Natural killer cell (primary cell): ENCODE results near the gene MMD2. TPM values are rescaled to one million over a fixed set of nuclear protein-coding genes. Genes with fewer than 3 reads are reported as not detected.

Experiments
- ATAC-seq, 3 donors: fragments of 150-1000 bp in 2 of 3; fragments of 200-7000 bp in 1 of 3; cut with Tn5 transposase; 1 replicate in 1 of 3; 2 replicates in 2 of 3; pipeline ENCODE4 v1.10.0; 2021; ENCODE audit warnings: mild to moderate bottlenecking in 2 of 3, moderate library complexity in 2 of 3
- DNase-seq, 2 donors: peaks; one replicate each; pipeline versions ENCODE4 v3.0.0 to v3.0.0-alpha.2; 2013 to 2021; ENCODE audit warnings: mixed read lengths in 1 of 2
- H3K27ac ChIP-seq: one replicate; pipeline ENCODE4 v1.5.1; 2013; ENCODE audit warnings: mild to moderate bottlenecking, low read length
- H3K27me3 ChIP-seq: one replicate; pipeline ENCODE4 v1.6.1; 2013; ENCODE audit warnings: low read length; ENCODE audit not compliant: control insufficient read depth, insufficient read depth
- H3K36me3 ChIP-seq: one replicate; pipeline ENCODE4 v1.6.1; 2013; ENCODE audit warnings: low read length; ENCODE audit not compliant: control insufficient read depth, insufficient read depth
- H3K4me1 ChIP-seq: one replicate; pipeline ENCODE4 v1.6.1; 2013; ENCODE audit warnings: low read length; ENCODE audit not compliant: control insufficient read depth, insufficient read depth
- H3K4me3 ChIP-seq: one replicate; pipeline ENCODE4 v1.5.1; 2013; ENCODE audit warnings: low read length
- H3K9me3 ChIP-seq: one replicate; pipeline ENCODE4 v1.6.1; 2013; ENCODE audit warnings: low read length; ENCODE audit not compliant: control insufficient read depth, insufficient read depth
- H3K27ac Mint-ChIP-seq, 2 donors: one replicate each; pipeline ENCODE4 v1.8.0; 2022; ENCODE audit warnings: mild to moderate bottlenecking in 2 of 2, mixed read lengths in 2 of 2, moderate library complexity in 1 of 2
- H3K27me3 Mint-ChIP-seq, 2 donors: one replicate each; pipeline ENCODE4 v1.8.0; 2022; ENCODE audit warnings: low read depth in 2 of 2, mixed read lengths in 2 of 2
- H3K36me3 Mint-ChIP-seq: one replicate; pipeline ENCODE4 v1.8.0; 2022; ENCODE audit warnings: mixed read lengths
- H3K4me1 Mint-ChIP-seq, 2 donors: one replicate each; pipeline ENCODE4 v1.8.0; 2022; ENCODE audit warnings: mixed read lengths in 2 of 2
- H3K4me3 Mint-ChIP-seq: one replicate; pipeline ENCODE4 v1.8.0; 2022; ENCODE audit warnings: mild to moderate bottlenecking, moderate library complexity, mixed read lengths
- H3K9me3 Mint-ChIP-seq, 2 donors: one replicate each; pipeline ENCODE4 v1.8.0; 2022; ENCODE audit warnings: mixed read lengths in 2 of 2
- WGBS: methylation state at CpG from one replicate; pipeline ENCODE4 v1.1.7; 2013; ENCODE audit warnings: missing lambda C conversion rate; ENCODE audit not compliant: insufficient coverage; 5-methylcytosine and 5-hydroxymethylcytosine counted together
- intact Hi-C: fragments of 100-400 bp; cut with micrococcal nuclease; formaldehyde crosslinking; loops from one replicate; pipeline ENCODE4 v1.14.2; 2022
- total RNA-seq, 4 donors: library from RNA; stranded (reverse); fragments of 120-200 nt in 1 of 4; gene quantifications; one replicate each; pipeline versions ENCODE4 v1.2.3 to v1.2.4, GENCODE V29; 2013 to 2022
- TF ChIP-seq, protein P1 (sequence below): fragments of 200-600 bp; IDR thresholded peaks from one replicate; pipeline ENCODE4 v1.8.0; 2022; ENCODE audit warnings: antibody characterized with exemption

The MMD2 gene
- total RNA-seq, 3 donors from 2014 or later (not counting 1 experiment from before 2014, with no cell fraction given), result not detected

DNA sequence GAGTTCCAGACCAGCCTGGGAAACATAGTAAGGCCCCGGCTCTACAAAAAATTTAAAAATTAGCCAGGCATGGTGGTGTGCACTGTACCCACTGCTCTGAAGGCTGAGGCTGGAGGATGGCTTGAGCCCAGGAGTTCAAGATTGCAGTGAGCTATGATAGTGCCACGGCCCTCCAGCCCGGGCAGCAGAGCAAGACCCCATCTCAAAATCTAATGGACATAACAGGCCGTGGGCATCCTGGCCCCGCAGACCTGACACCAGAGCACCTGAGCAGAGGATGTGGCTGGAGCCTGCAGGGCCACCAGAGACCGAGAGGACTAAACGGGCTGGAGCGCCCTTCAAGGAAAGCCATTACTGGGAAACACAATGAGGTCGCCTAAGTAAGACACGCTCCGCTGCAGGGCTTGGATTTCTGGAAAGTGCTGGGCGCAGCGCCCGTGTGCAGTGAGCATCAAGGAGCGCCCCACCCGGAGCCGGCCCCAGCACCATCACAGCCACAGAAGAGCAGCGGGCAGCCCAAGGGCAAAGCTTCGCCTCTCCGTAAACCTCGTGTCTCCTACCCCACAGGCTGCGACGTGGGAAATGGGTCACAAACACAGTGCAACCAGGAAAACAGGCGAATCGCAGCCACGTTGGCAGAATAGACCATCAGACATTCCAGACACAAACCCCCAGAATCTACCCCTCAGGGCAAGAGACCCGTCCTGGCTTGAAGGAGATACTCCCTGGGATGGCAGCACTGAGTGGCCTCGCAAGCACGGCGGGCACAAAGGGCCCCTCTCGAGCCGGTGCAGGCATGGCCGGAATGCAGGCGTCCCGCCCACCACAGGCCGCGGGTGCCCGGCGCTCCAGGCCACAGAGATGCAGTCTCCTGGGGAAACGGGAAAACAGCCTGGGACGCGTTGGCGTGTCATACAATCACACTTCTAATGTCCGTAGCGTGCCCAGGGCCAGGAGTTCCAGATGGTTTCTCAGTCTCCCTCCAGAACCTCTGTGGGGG, 80.4 kb downstream of the MMD2 start:
- DNase-seq (no peak), ATAC-seq (no peak)
- intact Hi-C loops, result no loop called here
- Histone ChIP-seq H3K27ac (no peak overlapping the region), H3K36me3 (no peaks in the 10 kb centered on the region), H3K27me3 (peaks cover 13% of the 10 kb centered on the region), H3K9me3 (no peaks in the 10 kb centered on the region), H3K4me3 (no peak overlapping the region), H3K4me1 (peaks cover 8% of the 10 kb centered on the region)
- H3K4me3 Mint-ChIP-seq, result no peak overlapping the region
- H3K27ac Mint-ChIP-seq, result no peak overlapping the region
- H3K36me3 Mint-ChIP-seq, result no peaks in the 10 kb centered on the region
- peaks cover 9 to 12% of the 10 kb centered on the region in 2 donors for H3K4me1 Mint-ChIP-seq
- WGBS, result 92% methylated on average over 45 of the region's 45 CpGs
- H3K27me3 Mint-ChIP-seq, result peaks cover 0 to 16% of the 10 kb centered on the region in 2 donors
- TF ChIP-seq, protein P1, sequence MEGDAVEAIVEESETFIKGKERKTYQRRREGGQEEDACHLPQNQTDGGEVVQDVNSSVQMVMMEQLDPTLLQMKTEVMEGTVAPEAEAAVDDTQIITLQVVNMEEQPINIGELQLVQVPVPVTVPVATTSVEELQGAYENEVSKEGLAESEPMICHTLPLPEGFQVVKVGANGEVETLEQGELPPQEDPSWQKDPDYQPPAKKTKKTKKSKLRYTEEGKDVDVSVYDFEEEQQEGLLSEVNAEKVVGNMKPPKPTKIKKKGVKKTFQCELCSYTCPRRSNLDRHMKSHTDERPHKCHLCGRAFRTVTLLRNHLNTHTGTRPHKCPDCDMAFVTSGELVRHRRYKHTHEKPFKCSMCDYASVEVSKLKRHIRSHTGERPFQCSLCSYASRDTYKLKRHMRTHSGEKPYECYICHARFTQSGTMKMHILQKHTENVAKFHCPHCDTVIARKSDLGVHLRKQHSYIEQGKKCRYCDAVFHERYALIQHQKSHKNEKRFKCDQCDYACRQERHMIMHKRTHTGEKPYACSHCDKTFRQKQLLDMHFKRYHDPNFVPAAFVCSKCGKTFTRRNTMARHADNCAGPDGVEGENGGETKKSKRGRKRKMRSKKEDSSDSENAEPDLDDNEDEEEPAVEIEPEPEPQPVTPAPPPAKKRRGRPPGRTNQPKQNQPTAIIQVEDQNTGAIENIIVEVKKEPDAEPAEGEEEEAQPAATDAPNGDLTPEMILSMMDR, result no peak
- no peaks in the 10 kb centered on the region for H3K9me3 Mint-ChIP-seq

DNA sequence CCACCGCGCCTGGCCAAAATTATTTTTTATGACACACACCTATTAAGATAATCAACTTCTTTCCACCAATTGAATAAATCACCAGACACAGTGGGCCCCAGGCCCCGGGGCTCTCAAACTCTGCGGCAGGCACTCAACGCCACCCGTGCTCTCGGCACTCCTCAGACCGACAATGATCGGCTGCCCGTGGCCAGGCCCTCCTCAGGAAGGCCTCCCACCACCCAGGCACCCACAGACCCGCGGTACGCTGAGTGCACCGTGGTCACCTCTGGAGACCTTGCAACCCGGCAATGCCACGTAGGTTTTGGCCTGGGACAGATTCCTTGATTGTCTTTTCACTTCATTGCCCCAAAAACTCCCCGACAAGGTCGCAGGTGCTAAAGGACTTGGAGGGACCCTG, 82.4 kb downstream of the MMD2 start:
- Mint-ChIP-seq H3K4me3 (no peak overlapping the region), H3K36me3 (no peaks in the 10 kb centered on the region), H3K27ac (no peak overlapping the region), H3K9me3 (no peaks in the 10 kb centered on the region), H3K4me1 (peaks cover 19 to 21% of the 10 kb centered on the region in 2 donors), H3K27me3 (peaks cover 0 to 10% of the 10 kb centered on the region in 2 donors)
- Histone ChIP-seq H3K27ac (no peak overlapping the region), H3K9me3 (no peaks in the 10 kb centered on the region), H3K27me3 (peaks cover 3% of the 10 kb centered on the region), H3K4me3 (no peak overlapping the region), H3K4me1 (peaks cover 22% of the 10 kb centered on the region), H3K36me3 (no peaks in the 10 kb centered on the region)
- WGBS, result 93% methylated on average over 18 of the region's 18 CpGs
- DNase-seq, result no peak
- ATAC-seq, result no peak
- TF ChIP-seq, protein P1, result no peak
- intact Hi-C loops, result no loop called here

DNA sequence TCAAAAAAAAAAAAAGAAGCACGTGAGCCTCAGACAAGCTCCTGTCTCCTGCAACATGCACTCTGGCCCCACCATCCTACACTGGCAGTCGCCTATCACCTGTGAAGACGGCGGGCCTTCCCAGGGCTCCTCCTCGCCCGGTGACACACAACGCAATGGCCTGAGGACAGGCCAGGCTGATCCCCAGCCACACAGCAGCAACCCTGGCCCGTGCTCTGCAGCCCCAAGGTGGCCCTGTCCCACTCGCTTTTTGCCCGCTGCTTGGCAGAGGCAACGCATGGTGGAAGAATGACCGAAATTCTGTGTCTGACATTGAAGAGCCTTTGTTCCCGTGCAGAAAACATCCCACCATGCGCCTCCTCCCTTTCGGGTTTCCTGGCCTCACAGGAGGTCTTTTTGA, 83.6 kb downstream of the MMD2 start:
- intact Hi-C loops, result no loop called here
- no peak for DNase-seq
- Histone ChIP-seq H3K4me1 (peaks cover 28% of the 10 kb centered on the region), H3K9me3 (no peaks in the 10 kb centered on the region), H3K27ac (no peak overlapping the region), H3K36me3 (no peaks in the 10 kb centered on the region), H3K4me3 (no peak overlapping the region), H3K27me3 (peaks cover 2% of the 10 kb centered on the region)
- Mint-ChIP-seq H3K27me3 (peaks cover 8 to 10% of the 10 kb centered on the region in 2 donors), H3K4me3 (no peak overlapping the region), H3K27ac (no peak overlapping the region), H3K9me3 (no peaks in the 10 kb centered on the region), H3K36me3 (no peaks in the 10 kb centered on the region), H3K4me1 (peaks cover 29 to 31% of the 10 kb centered on the region in 2 donors)
- ATAC-seq, result no peak
- WGBS, result 95% methylated on average over 14 of the region's 15 CpGs
- TF ChIP-seq, protein P1, result no peak
